ENCODE results near the gene ARHGAP42. TPM values are rescaled to one million over a fixed set of nuclear protein-coding genes. Genes with fewer than 3 reads are reported as not detected.
A peak's percentile ranks its signal among the peaks of the same experiment; 100 is the strongest.

Gene ARHGAP42
- total RNA-seq, 1 donor from 2014 or later = 19.1 TPM

DNA sequence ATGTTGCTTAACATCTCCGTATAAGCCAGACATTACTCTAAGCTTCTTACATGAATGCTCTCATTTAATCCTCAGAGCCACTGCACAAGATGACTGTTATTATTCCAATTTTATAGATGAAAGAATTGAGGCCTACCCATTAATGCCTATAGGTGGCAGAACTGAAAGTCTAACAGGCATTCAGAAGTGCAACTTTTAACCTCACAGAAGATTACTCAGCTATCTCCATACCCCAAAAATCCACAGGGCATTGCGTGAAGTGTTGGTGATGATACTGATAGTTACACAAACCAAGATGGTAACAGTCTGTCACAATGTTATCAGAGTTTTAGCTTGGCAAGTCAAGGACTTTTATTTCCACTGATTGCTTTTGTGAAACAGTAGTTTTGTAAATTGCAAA, 130.5 kb downstream of the ARHGAP42 start:
- Mint-ChIP-seq H3K27ac (ENCODE audit: unreplicated experiment) (no peak overlapping the region), H3K4me3 (ENCODE audit: unreplicated experiment) (no peak overlapping the region), H3K36me3 (ENCODE audit: low read depth, unreplicated experiment) (peaks cover 5% of the 10 kb centered on the region), H3K27me3 (ENCODE audit: unreplicated experiment) (peaks cover 2% of the 10 kb centered on the region), H3K4me1 (ENCODE audit: unreplicated experiment) (peaks cover 17% of the 10 kb centered on the region), H3K9me3 (ENCODE audit: unreplicated experiment) (no peaks in the 10 kb centered on the region)
- TF ChIP-seq, protein P1, sequence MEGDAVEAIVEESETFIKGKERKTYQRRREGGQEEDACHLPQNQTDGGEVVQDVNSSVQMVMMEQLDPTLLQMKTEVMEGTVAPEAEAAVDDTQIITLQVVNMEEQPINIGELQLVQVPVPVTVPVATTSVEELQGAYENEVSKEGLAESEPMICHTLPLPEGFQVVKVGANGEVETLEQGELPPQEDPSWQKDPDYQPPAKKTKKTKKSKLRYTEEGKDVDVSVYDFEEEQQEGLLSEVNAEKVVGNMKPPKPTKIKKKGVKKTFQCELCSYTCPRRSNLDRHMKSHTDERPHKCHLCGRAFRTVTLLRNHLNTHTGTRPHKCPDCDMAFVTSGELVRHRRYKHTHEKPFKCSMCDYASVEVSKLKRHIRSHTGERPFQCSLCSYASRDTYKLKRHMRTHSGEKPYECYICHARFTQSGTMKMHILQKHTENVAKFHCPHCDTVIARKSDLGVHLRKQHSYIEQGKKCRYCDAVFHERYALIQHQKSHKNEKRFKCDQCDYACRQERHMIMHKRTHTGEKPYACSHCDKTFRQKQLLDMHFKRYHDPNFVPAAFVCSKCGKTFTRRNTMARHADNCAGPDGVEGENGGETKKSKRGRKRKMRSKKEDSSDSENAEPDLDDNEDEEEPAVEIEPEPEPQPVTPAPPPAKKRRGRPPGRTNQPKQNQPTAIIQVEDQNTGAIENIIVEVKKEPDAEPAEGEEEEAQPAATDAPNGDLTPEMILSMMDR (IDR thresholded peaks at IDR 0.05; ENCODE audit: unreplicated experiment) = no peak
- no peak for DNase-seq (ENCODE audit: low spot score)

DNA sequence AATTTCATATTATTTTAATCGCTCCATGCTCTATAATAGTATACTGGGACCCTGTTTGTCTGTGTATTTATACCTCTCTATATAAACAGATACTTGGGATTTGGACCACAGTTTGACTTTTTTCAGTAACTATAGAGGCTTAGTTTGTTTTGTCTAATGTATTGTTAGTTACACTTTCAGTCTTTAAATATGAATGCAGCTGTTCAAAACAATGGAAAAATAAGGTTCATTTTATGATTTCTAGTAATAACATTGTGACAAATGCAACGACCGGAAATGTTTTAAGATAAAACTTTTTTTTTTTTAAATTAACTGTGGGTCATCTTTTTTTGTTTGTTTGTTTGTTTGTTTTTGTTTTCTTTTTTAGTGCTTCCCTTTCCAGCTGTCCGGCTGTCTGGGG, 133.5 kb downstream of the ARHGAP42 start:
- H3K4me1 Mint-ChIP-seq (ENCODE audit: unreplicated experiment) = peaks cover 18% of the 10 kb centered on the region
- no peaks in the 10 kb centered on the region for H3K36me3 Mint-ChIP-seq (ENCODE audit: low read depth, unreplicated experiment)
- no peaks in the 10 kb centered on the region for H3K9me3 Mint-ChIP-seq (ENCODE audit: unreplicated experiment)
- peaks cover 1% of the 10 kb centered on the region for H3K27me3 Mint-ChIP-seq (ENCODE audit: unreplicated experiment)
- peak overlapping the region; percentile 58 for H3K27ac Mint-ChIP-seq (ENCODE audit: unreplicated experiment)
- no peak for DNase-seq (ENCODE audit: low spot score)
- TF ChIP-seq, protein P1 (IDR thresholded peaks at IDR 0.05; ENCODE audit: unreplicated experiment) = no peak
- no peak overlapping the region for H3K4me3 Mint-ChIP-seq (ENCODE audit: unreplicated experiment)

DNA sequence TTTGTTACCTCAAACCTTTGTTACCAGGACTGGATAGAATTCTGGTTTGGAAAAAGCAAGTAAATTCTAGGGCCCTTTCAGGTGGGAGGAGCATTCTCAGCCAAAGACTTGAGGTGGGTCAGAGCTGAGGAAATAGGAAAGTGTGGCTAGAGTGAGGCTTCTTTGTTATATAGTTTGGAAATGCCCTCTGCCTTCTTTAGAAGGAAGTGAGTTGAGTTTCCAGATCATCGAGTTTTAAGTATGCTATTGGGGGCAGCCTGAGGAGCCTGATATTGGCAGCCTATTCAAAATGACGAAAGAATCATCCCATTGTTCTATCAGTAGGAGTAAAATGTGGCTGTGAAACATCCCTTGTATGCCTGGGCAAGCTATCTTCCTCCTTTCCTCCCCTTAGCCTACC, 134.1 kb downstream of the ARHGAP42 start:
- Mint-ChIP-seq H3K36me3 (ENCODE audit: low read depth, unreplicated experiment) (no peaks in the 10 kb centered on the region), H3K27me3 (ENCODE audit: unreplicated experiment) (no peaks in the 10 kb centered on the region), H3K4me1 (ENCODE audit: unreplicated experiment) (peaks cover 18% of the 10 kb centered on the region), H3K4me3 (ENCODE audit: unreplicated experiment) (no peak overlapping the region), H3K9me3 (ENCODE audit: unreplicated experiment) (no peaks in the 10 kb centered on the region), H3K27ac (ENCODE audit: unreplicated experiment) (peak overlapping the region; percentile 58)
- TF ChIP-seq, protein P1 (IDR thresholded peaks at IDR 0.05; ENCODE audit: unreplicated experiment) = no peak
- no peak for DNase-seq (ENCODE audit: low spot score)

DNA sequence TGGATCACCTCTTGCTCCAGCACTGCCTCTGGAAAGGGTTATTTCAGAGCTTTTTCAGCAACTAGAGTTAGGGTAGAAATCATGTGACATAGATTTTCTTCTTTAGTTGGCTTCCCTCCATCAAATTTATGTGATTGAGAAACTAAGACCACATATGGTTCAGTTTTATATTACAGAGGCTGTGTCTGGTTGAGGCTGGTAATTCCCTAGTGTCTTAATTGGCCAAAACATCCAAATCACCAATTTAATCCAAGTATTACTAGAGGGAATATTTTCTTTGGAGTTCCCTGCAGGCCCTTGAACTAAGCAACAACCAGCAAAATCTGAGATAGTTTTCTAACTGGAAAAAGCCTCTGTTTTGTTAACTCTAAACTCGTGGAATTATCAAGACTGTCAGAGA, 136.3 kb downstream of the ARHGAP42 start:
- Mint-ChIP-seq H3K27me3 (ENCODE audit: unreplicated experiment) (no peaks in the 10 kb centered on the region), H3K36me3 (ENCODE audit: low read depth, unreplicated experiment) (no peaks in the 10 kb centered on the region), H3K9me3 (ENCODE audit: unreplicated experiment) (no peaks in the 10 kb centered on the region), H3K27ac (ENCODE audit: unreplicated experiment) (no peak overlapping the region), H3K4me1 (ENCODE audit: unreplicated experiment) (peaks cover 21% of the 10 kb centered on the region), H3K4me3 (ENCODE audit: unreplicated experiment) (no peak overlapping the region)
- TF ChIP-seq, protein P1 (IDR thresholded peaks at IDR 0.05; ENCODE audit: unreplicated experiment) = no peak
- no peak for DNase-seq (ENCODE audit: low spot score)

DNA sequence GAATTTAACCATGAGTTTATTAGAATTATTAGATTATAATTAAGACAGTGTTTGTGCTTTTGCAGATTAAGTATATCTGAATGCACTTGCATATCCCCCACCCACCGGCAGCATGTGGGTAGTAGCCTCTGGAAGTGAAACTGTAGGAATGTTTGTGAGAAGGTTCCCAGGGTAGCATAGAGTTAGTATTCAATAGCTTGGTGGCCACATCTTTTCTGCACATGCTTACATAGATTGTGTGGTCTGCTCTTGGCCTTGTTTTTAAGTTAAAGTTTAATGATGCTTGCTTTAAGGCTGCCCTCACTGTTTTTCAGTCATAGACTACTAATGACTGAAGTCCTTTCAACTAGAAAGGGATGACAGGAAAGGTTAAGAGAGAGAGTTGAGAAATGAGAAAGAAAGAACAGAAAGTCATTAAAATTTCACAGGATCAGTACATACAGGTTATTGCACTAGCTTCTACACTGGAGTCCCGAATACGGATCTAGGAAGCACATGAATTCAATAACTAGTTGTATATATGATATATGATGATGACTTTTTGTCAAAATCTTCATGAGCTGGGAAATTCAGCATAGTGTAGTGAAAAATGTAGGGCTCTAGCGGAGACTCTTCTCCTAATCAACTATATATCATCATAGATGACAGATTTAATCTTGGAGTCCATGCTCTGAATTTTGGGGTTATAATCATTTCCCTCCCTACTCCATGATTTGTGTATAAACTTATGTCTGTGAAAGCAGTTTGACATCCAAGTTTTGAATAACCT, 137.1 kb downstream of the ARHGAP42 start:
- TF ChIP-seq, protein P1 (IDR thresholded peaks at IDR 0.05; ENCODE audit: unreplicated experiment) = no peak
- Mint-ChIP-seq H3K4me1 (ENCODE audit: unreplicated experiment) (peaks cover 21% of the 10 kb centered on the region), H3K4me3 (ENCODE audit: unreplicated experiment) (no peak overlapping the region), H3K27me3 (ENCODE audit: unreplicated experiment) (no peaks in the 10 kb centered on the region), H3K36me3 (ENCODE audit: low read depth, unreplicated experiment) (no peaks in the 10 kb centered on the region), H3K9me3 (ENCODE audit: unreplicated experiment) (no peaks in the 10 kb centered on the region), H3K27ac (ENCODE audit: unreplicated experiment) (no peak overlapping the region)
- DNase-seq (ENCODE audit: low spot score) = no peak

All from endothelial cell (in vitro differentiated cells).